ENCODE data around the gene MYO18B. TPM values are rescaled to one million over a fixed set of nuclear protein-coding genes. Genes with fewer than 3 reads are reported as not detected.

The MYO18B gene
- 0.07 TPM in 2 replicates for total RNA-seq (2022)
- Bru-seq, nascent RNA: percentile 4 among the genes with signal in this experiment
- BruChase-seq, experiment 1, labeled RNA remaining after a 2-hour chase: percentile 4 among the genes with signal in this experiment
- percentile 5 among the genes with signal in this experiment for BruChase-seq, experiment 2, labeled RNA remaining after a 6-hour chase
- long read RNA-seq: 0 reads

- no peaks in the 10 kb centered on the region for H3K27me3 ChIP-seq (replicated peaks; ENCODE audit: control insufficient read depth, insufficient read depth, low read length)
- Mint-ChIP-seq H3K4me3 (ENCODE audit: unreplicated experiment) (no peak within 1 kb of the TSS), H3K27ac (ENCODE audit: unreplicated experiment) (no peak within 1 kb of the TSS), H3K4me1 (ENCODE audit: low read depth, unreplicated experiment) (no peaks in the 10 kb centered on the region), H3K36me3 (ENCODE audit: insufficient read depth, unreplicated experiment) (no peaks in the 10 kb centered on the region), H3K9me3 (ENCODE audit: unreplicated experiment) (no peaks in the 10 kb centered on the region), H3K27me3 (ENCODE audit: insufficient read depth, unreplicated experiment) (no peaks in the 10 kb centered on the region)
- no peaks in the 10 kb centered on the region for H3K9me3 ChIP-seq
- CTCF ChIA-PET: no interaction called here
- no peaks in the 10 kb centered on the region for H3K4me1 ChIP-seq
- intact Hi-C loops (cut with micrococcal nuclease; ENCODE audit: unreplicated experiment): no loop called here
- POLR2A ChIA-PET: no interaction called here
- no peak within 1 kb of the TSS for H3K4me3 ChIP-seq (ENCODE audit: low read depth, low read length)
- no peak for TF ChIP-seq CTCF (IDR thresholded peaks at IDR 0.05; ENCODE audit: insufficient read depth in 1 of 2, low read depth in 1 of 2, low read length in 1 of 2, severe bottlenecking in 1 of 2, unreplicated experiment in 1 of 2)
- no peaks in the 10 kb centered on the region for H3K36me3 ChIP-seq (ENCODE audit: control insufficient read depth, insufficient read depth, low read length)
- DNase-seq: no peak
- BruUV-seq (replicated peaks): no TSS peak
These were observed at the start of gene MYO18B for GRCh38 chr22:25741692-25742626. TSS of gene MYO18B (plus strand) at chr22:25742188. CDS start at chr22:25761093, 18,905 bp downstream.

- Mint-ChIP-seq H3K4me3 (ENCODE audit: unreplicated experiment) (no peak overlapping the region), H3K27ac (ENCODE audit: unreplicated experiment) (no peak overlapping the region), H3K9me3 (ENCODE audit: unreplicated experiment) (no peaks in the 10 kb centered on the region), H3K27me3 (ENCODE audit: insufficient read depth, unreplicated experiment) (no peaks in the 10 kb centered on the region), H3K4me1 (ENCODE audit: low read depth, unreplicated experiment) (no peaks in the 10 kb centered on the region), H3K36me3 (ENCODE audit: insufficient read depth, unreplicated experiment) (no peaks in the 10 kb centered on the region)
- no peak for TF ChIP-seq CTCF (IDR thresholded peaks at IDR 0.05; ENCODE audit: insufficient read depth in 1 of 2, low read depth in 1 of 2, low read length in 1 of 2, severe bottlenecking in 1 of 2, unreplicated experiment in 1 of 2)
- Histone ChIP-seq H3K4me3 (ENCODE audit: low read depth, low read length) (no peak overlapping the region), H3K9me3 (no peaks in the 10 kb centered on the region), H3K36me3 (ENCODE audit: control insufficient read depth, insufficient read depth, low read length) (no peaks in the 10 kb centered on the region), H3K27me3 (replicated peaks; ENCODE audit: control insufficient read depth, insufficient read depth, low read length) (no peaks in the 10 kb centered on the region), H3K4me1 (no peaks in the 10 kb centered on the region)
- DNase-seq: no peak
- intact Hi-C loops (cut with micrococcal nuclease; ENCODE audit: unreplicated experiment): no loop called here
- ChIA-PET POLR2A (no interaction called here), CTCF (no interaction called here)
- no TSS peak for BruUV-seq (replicated peaks)
These were observed 49.4 kb upstream of the MYO18B start for GRCh38 chr22:25692397-25693267.

- ChIA-PET CTCF (no interaction called here), POLR2A (no interaction called here)
- H3K27ac Mint-ChIP-seq (ENCODE audit: unreplicated experiment): no peak overlapping the region
- no peaks in the 10 kb centered on the region for H3K4me1 Mint-ChIP-seq (ENCODE audit: low read depth, unreplicated experiment)
- no peak overlapping the region for H3K4me3 Mint-ChIP-seq (ENCODE audit: unreplicated experiment)
- Histone ChIP-seq H3K36me3 (ENCODE audit: control insufficient read depth, insufficient read depth, low read length) (no peaks in the 10 kb centered on the region), H3K4me3 (ENCODE audit: low read depth, low read length) (no peak overlapping the region), H3K27me3 (replicated peaks; ENCODE audit: control insufficient read depth, insufficient read depth, low read length) (no peaks in the 10 kb centered on the region), H3K4me1 (no peaks in the 10 kb centered on the region), H3K9me3 (no peaks in the 10 kb centered on the region)
- DNase-seq: no peak
- H3K36me3 Mint-ChIP-seq (ENCODE audit: insufficient read depth, unreplicated experiment): no peaks in the 10 kb centered on the region
- no TSS peak for BruUV-seq (replicated peaks)
- TF ChIP-seq CTCF (IDR thresholded peaks at IDR 0.05; ENCODE audit: insufficient read depth in 1 of 2, low read depth in 1 of 2, low read length in 1 of 2, severe bottlenecking in 1 of 2, unreplicated experiment in 1 of 2): no peak
- intact Hi-C loops (cut with micrococcal nuclease; ENCODE audit: unreplicated experiment): no loop called here
- no peaks in the 10 kb centered on the region for H3K27me3 Mint-ChIP-seq (ENCODE audit: insufficient read depth, unreplicated experiment)
- no peaks in the 10 kb centered on the region for H3K9me3 Mint-ChIP-seq (ENCODE audit: unreplicated experiment)
These were observed 48.8 kb upstream of the MYO18B start for GRCh38 chr22:25693268-25693565.
